Measurements from ENCODE around the gene NXPH4. TPM values are rescaled to one million over a fixed set of nuclear protein-coding genes. Genes with fewer than 3 reads are reported as not detected.
A peak's percentile ranks its signal among the peaks of the same experiment; 100 is the strongest.

Gene NXPH4
- total and polyA plus RNA-seq, 3 experiments from 2014 or later: 0.22 to 0.47 TPM; not detected in 1

DNA sequence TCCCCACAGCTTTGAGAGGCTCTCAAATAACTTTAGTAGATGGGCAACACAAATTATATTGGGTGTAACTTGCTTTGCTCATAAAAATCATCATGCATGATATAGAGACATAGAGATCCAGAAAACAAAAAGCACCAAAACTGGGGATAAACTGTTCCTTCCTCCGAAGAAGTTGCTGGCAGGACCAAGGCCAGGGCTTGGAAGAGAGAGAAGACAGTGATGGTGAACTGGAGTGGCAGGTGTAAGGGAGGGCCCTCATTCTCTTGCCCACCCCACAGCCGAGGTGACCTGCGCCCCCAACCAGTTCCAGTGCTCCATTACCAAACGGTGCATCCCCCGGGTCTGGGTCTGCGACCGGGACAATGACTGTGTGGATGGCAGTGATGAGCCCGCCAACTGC is 15.4 kb upstream of the NXPH4 start:
- Histone ChIP-seq H3K9me3 (ENCODE audit: low read length) (no peaks in the 10 kb centered on the region), H3K27ac (ENCODE audit: low read depth, low read length) (no peak overlapping the region), H3K36me3 (ENCODE audit: insufficient read depth, low read length) (no peaks in the 10 kb centered on the region), H3K4me3 (ENCODE audit: low read length) (no peak overlapping the region), H3K4me1 (ENCODE audit: insufficient read depth, low read length) (no peaks in the 10 kb centered on the region), H3K27me3 (ENCODE audit: insufficient read depth, low read length, poor library complexity, severe bottlenecking) (no peaks in the 10 kb centered on the region)
- no peaks in the 10 kb centered on the region for H3K27me3 Mint-ChIP-seq
- no peak overlapping the region for H3K4me3 Mint-ChIP-seq
- H3K9me3 Mint-ChIP-seq: peaks cover 0 to 2% (median 0%) of the 10 kb centered on the region in 5 donors
- DNase-seq: no peak
- ChIA-PET CTCF (interaction anchor here (1.0 kb wide), 1 partner anchor 89 kb away, joined by 3 read pairs; no protein-coding TSS in a partner anchor), POLR2A (no interaction called here)
- H3K27ac Mint-ChIP-seq: no peak overlapping the region
- peaks cover 0 to 4% (median 0%) of the 10 kb centered on the region in 3 donors for H3K36me3 Mint-ChIP-seq
- no peaks in the 10 kb centered on the region for H3K4me1 Mint-ChIP-seq

DNA sequence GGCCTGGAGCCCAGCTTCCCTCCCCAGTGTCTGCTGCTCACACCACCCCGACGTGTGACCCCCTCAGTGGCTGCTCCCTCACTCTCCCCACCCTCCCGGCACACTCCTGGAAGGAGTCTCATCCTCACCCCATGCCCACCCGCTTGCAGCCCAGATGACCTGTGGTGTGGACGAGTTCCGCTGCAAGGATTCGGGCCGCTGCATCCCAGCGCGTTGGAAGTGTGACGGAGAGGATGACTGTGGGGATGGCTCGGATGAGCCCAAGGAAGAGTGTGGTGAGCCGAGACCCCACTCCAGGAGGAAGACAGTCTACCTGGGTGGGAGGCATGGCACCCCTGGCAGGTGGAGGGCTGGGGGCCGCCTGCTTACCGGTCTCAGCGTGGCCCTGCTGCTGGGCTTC is 15.0 kb upstream of the NXPH4 start:
- Mint-ChIP-seq H3K27ac (no peak overlapping the region), H3K36me3 (no peaks in the 10 kb centered on the region), H3K27me3 (no peaks in the 10 kb centered on the region), H3K4me3 (no peak overlapping the region), H3K4me1 (no peaks in the 10 kb centered on the region), H3K9me3 (peaks cover 0 to 2% (median 0%) of the 10 kb centered on the region in 5 donors)
- CTCF ChIA-PET: interaction anchor here (1.0 kb wide), 1 partner anchor 90 kb away, joined by 3 read pairs; no protein-coding TSS in a partner anchor
- no peak for DNase-seq
- POLR2A ChIA-PET: no interaction called here
- H3K27me3 ChIP-seq (ENCODE audit: insufficient read depth, low read length, poor library complexity, severe bottlenecking): no peaks in the 10 kb centered on the region
- H3K36me3 ChIP-seq (ENCODE audit: insufficient read depth, low read length): no peaks in the 10 kb centered on the region
- no peak overlapping the region for H3K4me3 ChIP-seq (ENCODE audit: low read length)
- H3K9me3 ChIP-seq (ENCODE audit: low read length): no peaks in the 10 kb centered on the region
- no peak overlapping the region for H3K27ac ChIP-seq (ENCODE audit: low read depth, low read length)
- H3K4me1 ChIP-seq (ENCODE audit: insufficient read depth, low read length): no peaks in the 10 kb centered on the region

DNA sequence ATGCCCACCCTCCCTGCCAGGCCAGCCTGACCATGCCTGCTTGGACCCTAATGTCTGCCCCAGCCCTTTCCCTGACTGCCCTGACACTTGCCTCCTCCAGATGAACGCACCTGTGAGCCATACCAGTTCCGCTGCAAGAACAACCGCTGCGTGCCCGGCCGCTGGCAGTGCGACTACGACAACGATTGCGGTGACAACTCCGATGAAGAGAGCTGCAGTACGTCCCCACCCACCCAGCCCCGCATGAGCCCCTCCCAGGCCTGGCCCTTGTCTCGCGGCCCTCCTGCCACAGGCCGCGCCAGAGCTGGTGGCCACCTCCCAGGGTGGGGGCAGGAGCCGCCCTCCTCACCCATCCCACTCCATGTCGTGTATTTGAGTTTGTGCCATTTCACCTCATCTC is 14.3 kb upstream of the NXPH4 start:
- no peaks in the 10 kb centered on the region for H3K27me3 Mint-ChIP-seq
- H3K4me3 ChIP-seq (ENCODE audit: low read length): no peak overlapping the region
- H3K27ac Mint-ChIP-seq: no peak overlapping the region
- H3K27ac ChIP-seq (ENCODE audit: low read depth, low read length): no peak overlapping the region
- ChIA-PET CTCF (interaction anchor here (1.0 kb wide), 1 partner anchor 91 kb away, joined by 3 read pairs; no protein-coding TSS in a partner anchor), POLR2A (no interaction called here)
- H3K36me3 ChIP-seq (ENCODE audit: insufficient read depth, low read length): no peaks in the 10 kb centered on the region
- H3K27me3 ChIP-seq (ENCODE audit: insufficient read depth, low read length, poor library complexity, severe bottlenecking): no peaks in the 10 kb centered on the region
- no peaks in the 10 kb centered on the region for H3K4me1 ChIP-seq (ENCODE audit: insufficient read depth, low read length)
- H3K4me3 Mint-ChIP-seq: peak overlapping the region in 1 of 7 donors; percentile 42
- H3K36me3 Mint-ChIP-seq: no peaks in the 10 kb centered on the region
- H3K4me1 Mint-ChIP-seq: no peaks in the 10 kb centered on the region
- H3K9me3 Mint-ChIP-seq: peaks cover 0 to 2% (median 0%) of the 10 kb centered on the region in 5 donors
- H3K9me3 ChIP-seq (ENCODE audit: low read length): no peaks in the 10 kb centered on the region
- DNase-seq: no peak

DNA sequence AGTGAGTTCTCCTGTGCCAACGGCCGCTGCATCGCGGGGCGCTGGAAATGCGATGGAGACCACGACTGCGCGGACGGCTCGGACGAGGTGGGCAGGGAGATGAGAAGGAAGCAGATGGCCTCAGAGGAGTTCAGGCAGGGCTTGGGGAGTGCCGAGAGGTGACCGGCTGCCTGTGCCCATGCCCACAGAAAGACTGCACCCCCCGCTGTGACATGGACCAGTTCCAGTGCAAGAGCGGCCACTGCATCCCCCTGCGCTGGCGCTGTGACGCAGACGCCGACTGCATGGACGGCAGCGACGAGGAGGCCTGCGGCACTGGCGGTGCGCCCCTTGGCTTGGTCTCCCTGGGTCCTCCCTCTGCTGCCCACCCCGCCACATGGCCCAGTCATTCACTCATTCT is 13.4 kb upstream of the NXPH4 start:
- Histone ChIP-seq H3K4me1 (ENCODE audit: insufficient read depth, low read length) (no peaks in the 10 kb centered on the region), H3K9me3 (ENCODE audit: low read length) (no peaks in the 10 kb centered on the region), H3K27me3 (ENCODE audit: insufficient read depth, low read length, poor library complexity, severe bottlenecking) (no peaks in the 10 kb centered on the region), H3K27ac (ENCODE audit: low read depth, low read length) (no peak overlapping the region), H3K4me3 (ENCODE audit: low read length) (no peak overlapping the region), H3K36me3 (ENCODE audit: insufficient read depth, low read length) (no peaks in the 10 kb centered on the region)
- Mint-ChIP-seq H3K27me3 (no peaks in the 10 kb centered on the region), H3K36me3 (no peaks in the 10 kb centered on the region), H3K9me3 (peaks cover 0 to 2% (median 0%) of the 10 kb centered on the region in 5 donors), H3K4me1 (no peaks in the 10 kb centered on the region), H3K27ac (no peak overlapping the region), H3K4me3 (no peak overlapping the region)
- CTCF ChIA-PET: no interaction called here
- POLR2A ChIA-PET: no interaction called here
- no peak for DNase-seq

DNA sequence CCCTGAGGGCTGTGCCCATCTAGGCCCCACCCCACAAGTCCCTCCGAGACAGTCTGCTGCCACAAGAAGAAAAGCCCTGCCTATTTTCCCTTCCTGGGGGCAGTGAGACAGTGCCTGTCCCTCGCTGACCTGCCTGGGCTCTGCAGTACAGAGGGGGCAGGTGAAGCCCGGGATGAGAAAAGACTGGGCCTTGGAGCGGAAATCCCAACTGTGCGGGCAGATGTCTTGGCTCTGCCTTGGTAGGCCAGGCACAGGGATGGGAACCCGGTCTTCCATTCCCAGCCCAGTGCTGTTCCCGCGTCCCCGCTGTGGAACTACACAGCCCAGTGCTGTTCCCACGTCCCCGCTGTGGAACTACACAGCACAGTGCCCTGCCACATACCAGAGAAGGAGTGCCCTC is 12.8 kb upstream of the NXPH4 start:
- CTCF ChIA-PET: no interaction called here

DNA sequence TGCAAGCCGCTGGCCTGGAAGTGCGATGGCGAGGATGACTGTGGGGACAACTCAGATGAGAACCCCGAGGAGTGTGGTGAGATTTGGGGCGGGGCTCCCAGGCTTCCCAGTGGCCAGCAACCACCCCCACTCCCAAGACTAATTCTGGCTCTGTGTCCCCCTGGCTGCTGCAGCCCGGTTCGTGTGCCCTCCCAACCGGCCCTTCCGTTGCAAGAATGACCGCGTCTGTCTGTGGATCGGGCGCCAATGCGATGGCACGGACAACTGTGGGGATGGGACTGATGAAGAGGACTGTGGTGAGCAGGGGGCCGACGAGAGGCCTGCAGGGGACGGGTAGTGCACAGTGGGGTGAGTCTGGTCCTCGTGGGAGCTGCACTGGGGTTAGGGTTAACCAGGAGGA is 12.1 kb upstream of the NXPH4 start:
- no peaks in the 10 kb centered on the region for H3K27me3 ChIP-seq (ENCODE audit: insufficient read depth, low read length, poor library complexity, severe bottlenecking)
- H3K9me3 Mint-ChIP-seq: peaks cover 0 to 2% (median 0%) of the 10 kb centered on the region in 5 donors
- no peak overlapping the region for H3K4me3 ChIP-seq (ENCODE audit: low read length)
- H3K27me3 Mint-ChIP-seq: peaks cover 0 to 2% of the 10 kb centered on the region in 2 donors
- no peak overlapping the region for H3K4me3 Mint-ChIP-seq
- H3K36me3 ChIP-seq (ENCODE audit: insufficient read depth, low read length): no peaks in the 10 kb centered on the region
- H3K27ac Mint-ChIP-seq: peak overlapping the region in 1 of 8 donors; percentile 74
- no peaks in the 10 kb centered on the region for H3K4me1 Mint-ChIP-seq
- ChIA-PET CTCF (no interaction called here), POLR2A (no interaction called here)
- no peaks in the 10 kb centered on the region for H3K9me3 ChIP-seq (ENCODE audit: low read length)
- H3K27ac ChIP-seq (ENCODE audit: low read depth, low read length): no peak overlapping the region
- no peaks in the 10 kb centered on the region for H3K4me1 ChIP-seq (ENCODE audit: insufficient read depth, low read length)
- DNase-seq: no peak
- H3K36me3 Mint-ChIP-seq: no peaks in the 10 kb centered on the region

More for the DNA sequence above, 12.8 kb upstream of the NXPH4 start:
- H3K4me3 ChIP-seq (ENCODE audit: low read length): no peak overlapping the region
- H3K4me1 Mint-ChIP-seq: no peaks in the 10 kb centered on the region
- no peaks in the 10 kb centered on the region for H3K9me3 ChIP-seq (ENCODE audit: low read length)
- POLR2A ChIA-PET: no interaction called here
- H3K4me1 ChIP-seq (ENCODE audit: insufficient read depth, low read length): no peaks in the 10 kb centered on the region
- no peaks in the 10 kb centered on the region for H3K27me3 Mint-ChIP-seq
- H3K36me3 ChIP-seq (ENCODE audit: insufficient read depth, low read length): no peaks in the 10 kb centered on the region
- no peak overlapping the region for H3K27ac Mint-ChIP-seq
- H3K9me3 Mint-ChIP-seq: peaks cover 0 to 2% (median 0%) of the 10 kb centered on the region in 5 donors
- no peaks in the 10 kb centered on the region for H3K27me3 ChIP-seq (ENCODE audit: insufficient read depth, low read length, poor library complexity, severe bottlenecking)
- H3K4me3 Mint-ChIP-seq: no peak overlapping the region
- no peak overlapping the region for H3K27ac ChIP-seq (ENCODE audit: low read depth, low read length)
- DNase-seq: no peak
- no peaks in the 10 kb centered on the region for H3K36me3 Mint-ChIP-seq

DNA sequence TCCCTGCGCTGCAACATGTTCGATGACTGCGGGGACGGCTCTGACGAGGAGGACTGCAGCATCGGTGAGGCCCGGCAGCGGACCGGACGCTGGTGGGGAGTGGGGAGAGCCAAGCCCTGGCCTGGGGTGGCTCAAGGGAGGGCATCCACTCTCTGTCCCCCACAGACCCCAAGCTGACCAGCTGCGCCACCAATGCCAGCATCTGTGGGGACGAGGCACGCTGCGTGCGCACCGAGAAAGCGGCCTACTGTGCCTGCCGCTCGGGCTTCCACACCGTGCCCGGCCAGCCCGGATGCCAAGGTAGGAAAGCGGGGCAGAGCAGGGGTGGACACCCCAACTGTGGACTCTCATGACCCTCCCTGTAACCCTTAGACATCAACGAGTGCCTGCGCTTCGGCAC is 11.4 kb upstream of the NXPH4 start:
- Mint-ChIP-seq H3K27me3 (peaks cover 0 to 3% of the 10 kb centered on the region in 2 donors), H3K4me1 (no peaks in the 10 kb centered on the region), H3K27ac (no peak overlapping the region), H3K4me3 (no peak overlapping the region), H3K36me3 (no peaks in the 10 kb centered on the region), H3K9me3 (peaks cover 0 to 2% (median 0%) of the 10 kb centered on the region in 5 donors)
- Histone ChIP-seq H3K27ac (ENCODE audit: low read depth, low read length) (no peak overlapping the region), H3K27me3 (ENCODE audit: insufficient read depth, low read length, poor library complexity, severe bottlenecking) (no peaks in the 10 kb centered on the region), H3K9me3 (ENCODE audit: low read length) (no peaks in the 10 kb centered on the region), H3K36me3 (ENCODE audit: insufficient read depth, low read length) (no peaks in the 10 kb centered on the region), H3K4me3 (ENCODE audit: low read length) (no peak overlapping the region), H3K4me1 (ENCODE audit: insufficient read depth, low read length) (no peaks in the 10 kb centered on the region)
- CTCF ChIA-PET: no interaction called here
- DNase-seq: no peak
- POLR2A ChIA-PET: no interaction called here

DNA sequence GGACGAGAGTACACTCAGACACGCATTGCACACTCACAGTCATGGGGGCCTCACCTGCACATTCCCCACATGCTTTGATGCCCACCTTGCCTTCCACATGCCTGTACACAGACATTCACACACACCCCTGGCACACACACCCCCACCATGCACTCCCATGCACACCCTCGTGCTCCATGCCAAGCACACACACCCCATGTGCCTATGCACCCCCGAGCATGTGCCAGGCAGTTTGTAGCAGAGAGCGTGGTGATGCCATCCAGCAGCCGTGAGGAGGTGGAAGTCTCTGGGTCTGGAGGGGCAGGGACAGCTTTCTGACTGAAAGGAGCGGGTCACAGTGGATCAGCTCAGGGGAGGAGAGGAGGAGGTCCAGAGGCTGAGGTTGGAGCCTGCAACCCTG is 10.7 kb upstream of the NXPH4 start:
- H3K27ac ChIP-seq (ENCODE audit: low read depth, low read length): no peak overlapping the region
- no peaks in the 10 kb centered on the region for H3K9me3 ChIP-seq (ENCODE audit: low read length)
- Mint-ChIP-seq H3K27ac (no peak overlapping the region), H3K4me3 (no peak overlapping the region), H3K36me3 (no peaks in the 10 kb centered on the region), H3K9me3 (no peaks in the 10 kb centered on the region), H3K4me1 (no peaks in the 10 kb centered on the region), H3K27me3 (peaks cover 0 to 3% of the 10 kb centered on the region in 2 donors)
- CTCF ChIA-PET: interaction anchor here (5.7 kb wide), 1 partner anchor 37 kb away, joined by 33 read pairs; no protein-coding TSS in a partner anchor
- no peaks in the 10 kb centered on the region for H3K4me1 ChIP-seq (ENCODE audit: insufficient read depth, low read length)
- no peaks in the 10 kb centered on the region for H3K27me3 ChIP-seq (ENCODE audit: insufficient read depth, low read length, poor library complexity, severe bottlenecking)
- POLR2A ChIA-PET: no interaction called here
- no peak overlapping the region for H3K4me3 ChIP-seq (ENCODE audit: low read length)
- DNase-seq: no peak
- no peaks in the 10 kb centered on the region for H3K36me3 ChIP-seq (ENCODE audit: insufficient read depth, low read length)

Measured in CD8-positive, alpha-beta memory T cell (primary cell).